ENCODE measurements around the gene RXRA.

DNA sequence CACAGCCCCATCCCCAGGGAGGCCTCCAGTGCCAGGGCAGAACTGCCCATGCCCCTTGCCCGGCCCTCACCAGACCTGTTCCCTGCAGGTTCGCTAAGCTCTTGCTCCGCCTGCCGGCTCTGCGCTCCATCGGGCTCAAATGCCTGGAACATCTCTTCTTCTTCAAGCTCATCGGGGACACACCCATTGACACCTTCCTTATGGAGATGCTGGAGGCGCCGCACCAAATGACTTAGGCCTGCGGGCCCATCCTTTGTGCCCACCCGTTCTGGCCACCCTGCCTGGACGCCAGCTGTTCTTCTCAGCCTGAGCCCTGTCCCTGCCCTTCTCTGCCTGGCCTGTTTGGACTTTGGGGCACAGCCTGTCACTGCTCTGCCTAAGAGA lies 110.1 kb downstream of the RXRA start:
- TF ChIP-seq, protein P1, sequence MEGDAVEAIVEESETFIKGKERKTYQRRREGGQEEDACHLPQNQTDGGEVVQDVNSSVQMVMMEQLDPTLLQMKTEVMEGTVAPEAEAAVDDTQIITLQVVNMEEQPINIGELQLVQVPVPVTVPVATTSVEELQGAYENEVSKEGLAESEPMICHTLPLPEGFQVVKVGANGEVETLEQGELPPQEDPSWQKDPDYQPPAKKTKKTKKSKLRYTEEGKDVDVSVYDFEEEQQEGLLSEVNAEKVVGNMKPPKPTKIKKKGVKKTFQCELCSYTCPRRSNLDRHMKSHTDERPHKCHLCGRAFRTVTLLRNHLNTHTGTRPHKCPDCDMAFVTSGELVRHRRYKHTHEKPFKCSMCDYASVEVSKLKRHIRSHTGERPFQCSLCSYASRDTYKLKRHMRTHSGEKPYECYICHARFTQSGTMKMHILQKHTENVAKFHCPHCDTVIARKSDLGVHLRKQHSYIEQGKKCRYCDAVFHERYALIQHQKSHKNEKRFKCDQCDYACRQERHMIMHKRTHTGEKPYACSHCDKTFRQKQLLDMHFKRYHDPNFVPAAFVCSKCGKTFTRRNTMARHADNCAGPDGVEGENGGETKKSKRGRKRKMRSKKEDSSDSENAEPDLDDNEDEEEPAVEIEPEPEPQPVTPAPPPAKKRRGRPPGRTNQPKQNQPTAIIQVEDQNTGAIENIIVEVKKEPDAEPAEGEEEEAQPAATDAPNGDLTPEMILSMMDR (IDR thresholded peaks at IDR 0.05; ENCODE audit: low read depth, low read length, missing input control), result no peak
- TF ChIP-seq RXRA (IDR thresholded peaks at IDR 0.05) (no peak), YY1 (IDR thresholded peaks at IDR 0.05) (no peak)
